A549 (cell line): ENCODE data around the gene ZNF789. TPM values are rescaled to one million over a fixed set of nuclear protein-coding genes. Genes with fewer than 3 reads are reported as not detected.

Experiments used
- ATAC-seq, 2 experiments: fragments of 200-7000 bp in 1 of 2; fragments of >200 bp in 1 of 2; cut with Nextera tagmentation in 1 of 2; cut with Tn5 transposase in 1 of 2; 3 replicates each; pipeline versions ENCODE4 v1.8.0 to v1.9.1; 2018 to 2020; ENCODE audit warnings: mild to moderate bottlenecking in 1 of 2, moderate library complexity in 1 of 2
- CTCF ChIA-PET: fragments of 300-600 bp; sonication (Branson Sonifier 250); formaldehyde crosslinking; extraction: SDS; loops from one replicate; lab custom pipeline; 2021; ENCODE audit warnings: antibody characterized with exemption, inconsistent platforms; lab: Yijun Ruan, JAX
- POLR2A ChIA-PET: fragments of 350-600 bp; formaldehyde crosslinking; extraction: SDS; loops from one replicate; lab custom pipeline; 2021; ENCODE audit warnings: antibody characterized with exemption, inconsistent platforms; lab: Yijun Ruan, JAX
- DNase-seq, 2 experiments: peaks; one replicate each; pipeline versions ENCODE4 v3.0.0 to v3.0.0-alpha.2; 2011 to 2016; ENCODE audit warnings: low read depth in 1 of 2, low spot score in 1 of 2
- FAIRE-seq: peaks from 2 replicates; lab custom pipeline; 2011; peaks lifted over from hg19 to GRCh38; lab: Jason Lieb, UNC
- H3K27ac ChIP-seq, 2 experiments: fragments of >200 bp; sonication (Bioruptor Twin); formaldehyde crosslinking; 3 replicates each; pipeline ENCODE4 v1.5.1; 2016 to 2017
- H3K4me1 ChIP-seq: fragments of >200 bp; sonication (Bioruptor Twin); formaldehyde crosslinking; 3 replicates; pipeline ENCODE4 v1.6.1; 2016
- H3K4me2 ChIP-seq: fragments of >200 bp; sonication (Bioruptor Twin); formaldehyde crosslinking; 3 replicates; pipeline ENCODE4 v1.6.1; 2016
- H3K4me3 ChIP-seq: fragments of >200 bp; sonication (Bioruptor Twin); formaldehyde crosslinking; 3 replicates; pipeline ENCODE4 v1.5.1; 2016
- H3K9me3 ChIP-seq: fragments of >200 bp; sonication (Bioruptor Twin); formaldehyde crosslinking; 3 replicates; pipeline ENCODE4 v1.6.1; 2016
- ATOH8 ChIP-seq: fragments of 250-450 bp; sonication (Bioruptor Pico); IDR thresholded peaks from 2 replicates; pipeline ENCODE4 v1.5.0; 2020; ENCODE audit warnings: low read depth, mild to moderate bottlenecking, moderate library complexity
- CBX8 ChIP-seq: fragments of 200-600 bp; sonication (generic); IDR thresholded peaks from 2 replicates; pipeline ENCODE4 v1.6.1; 2016
- CEBPB ChIP-seq, 2 experiments: fragments of >200 bp in 1 of 2; sonication (Bioruptor Twin) in 1 of 2; formaldehyde crosslinking in 1 of 2; IDR thresholded peaks; 2 replicates each; pipeline ENCODE4 v1.6.1; 2012 to 2016
- CTCF ChIP-seq: fragments of >200 bp; sonication (Bioruptor Twin); formaldehyde crosslinking; IDR thresholded peaks from 3 replicates; pipeline ENCODE4 v1.5.1; 2016
- EHF ChIP-seq: fragments of 250-450 bp; sonication (Bioruptor Pico); IDR thresholded peaks from 2 replicates; pipeline ENCODE4 v1.5.0; 2020; ENCODE audit warnings: mild to moderate bottlenecking
- EHMT2 ChIP-seq: fragments of 200-600 bp; sonication (generic); IDR thresholded peaks from 2 replicates; pipeline ENCODE4 v1.6.1; 2016; ENCODE audit warnings: antibody characterized with exemption, low read depth, mild to moderate bottlenecking, moderate library complexity
- EP300 ChIP-seq, 2 experiments: fragments of >200 bp; sonication (Bioruptor Twin); formaldehyde crosslinking; IDR thresholded peaks; 2 replicates in 1 of 2; 3 replicates in 1 of 2; pipeline ENCODE4 v1.6.1; 2016 to 2017
- FOSL2 ChIP-seq, 2 experiments: fragments of 450-650 bp in 1 of 2; fragments of >200 bp in 1 of 2; sonication (Bioruptor Twin) in 1 of 2; formaldehyde crosslinking; IDR thresholded peaks; 2 replicates each; pipeline versions ENCODE4 v1.5.0 to v1.6.1; 2016 to 2020; ENCODE audit warnings: mild to moderate bottlenecking in 1 of 2, moderate library complexity in 1 of 2
- FOXS1 ChIP-seq: fragments of 250-450 bp; sonication (Bioruptor Pico); IDR thresholded peaks from 2 replicates; pipeline ENCODE4 v1.5.0; 2020; ENCODE audit warnings: mild to moderate bottlenecking, moderate library complexity
- GATA3 ChIP-seq: IDR thresholded peaks from 2 replicates; pipeline ENCODE4 v1.6.1; 2012; ENCODE audit warnings: borderline replicate concordance
- HDAC2 ChIP-seq: fragments of 200-600 bp; sonication (generic); IDR thresholded peaks from 2 replicates; pipeline ENCODE4 v1.6.1; 2016
- HEYL ChIP-seq: fragments of 250-450 bp; sonication (Bioruptor Pico); IDR thresholded peaks from 2 replicates; pipeline ENCODE4 v1.8.0; 2021; ENCODE audit warnings: mild to moderate bottlenecking, moderate library complexity
- HOXA7 ChIP-seq: fragments of 250-450 bp; sonication (Bioruptor Pico); IDR thresholded peaks from 2 replicates; pipeline ENCODE4 v1.5.0; 2020; ENCODE audit warnings: mild to moderate bottlenecking, moderate library complexity
- HOXB13 ChIP-seq: fragments of 250-450 bp; sonication (Bioruptor Pico); IDR thresholded peaks from 2 replicates; pipeline ENCODE4 v1.5.0; 2020; ENCODE audit warnings: low read depth, mild to moderate bottlenecking, moderate library complexity
- HOXB5 ChIP-seq: fragments of 250-450 bp; sonication (Bioruptor Pico); IDR thresholded peaks from 2 replicates; pipeline ENCODE4 v1.5.0; 2020; ENCODE audit warnings: mild to moderate bottlenecking, moderate library complexity
- JUN ChIP-seq, 2 experiments: fragments of >200 bp; sonication (Bioruptor Twin); formaldehyde crosslinking; IDR thresholded peaks; 2 replicates in 1 of 2; 3 replicates in 1 of 2; pipeline ENCODE4 v1.6.1; 2016 to 2017
- JUNB ChIP-seq: fragments of >200 bp; sonication (Bioruptor Twin); formaldehyde crosslinking; IDR thresholded peaks from 2 replicates; pipeline ENCODE4 v1.6.1; 2016
- KDM1A ChIP-seq: fragments of 200-600 bp; sonication (generic); IDR thresholded peaks from 2 replicates; pipeline ENCODE4 v1.6.1; 2016; ENCODE audit warnings: low read depth, mild to moderate bottlenecking
- KDM5A ChIP-seq: fragments of 200-600 bp; sonication (generic); IDR thresholded peaks from 2 replicates; pipeline ENCODE4 v1.6.1; 2016; ENCODE audit warnings: antibody characterized with exemption, mild to moderate bottlenecking
- MAZ ChIP-seq: fragments of 150-350 bp; IDR thresholded peaks from 2 replicates; pipeline ENCODE4 v1.6.1; 2014; ENCODE audit warnings: antibody characterized with exemption, low read depth, low read length, borderline replicate concordance
- MYC ChIP-seq: IDR thresholded peaks from 2 replicates; pipeline ENCODE4 v1.6.1; 2012; ENCODE audit warnings: mild to moderate bottlenecking, inconsistent platforms, low read length, improper control_type of control experiment, borderline replicate concordance
- NPAS2 ChIP-seq: fragments of 250-450 bp; sonication (Bioruptor Pico); IDR thresholded peaks from 2 replicates; pipeline ENCODE4 v1.8.0; 2022; ENCODE audit warnings: mild to moderate bottlenecking, moderate library complexity, borderline replicate concordance
- NR3C1 ChIP-seq: fragments of >200 bp; sonication (Bioruptor Twin); formaldehyde crosslinking; IDR thresholded peaks from 3 replicates; pipeline ENCODE4 v1.6.1; 2017
- POLR2A ChIP-seq: IDR thresholded peaks from 2 replicates; pipeline ENCODE4 v1.6.1; 2012; ENCODE audit warnings: mild to moderate bottlenecking, low read length
- RARB ChIP-seq: fragments of 250-450 bp; sonication (Bioruptor Pico); IDR thresholded peaks from 2 replicates; pipeline ENCODE4 v1.8.0; 2021; ENCODE audit warnings: mild to moderate bottlenecking, moderate library complexity
- RCOR1 ChIP-seq: fragments of 150-350 bp; IDR thresholded peaks from 2 replicates; pipeline ENCODE4 v1.6.1; 2014; ENCODE audit warnings: antibody characterized with exemption, low read length, low read depth
- RFX5 ChIP-seq: fragments of 450-650 bp; IDR thresholded peaks from 2 replicates; pipeline ENCODE4 v1.7.1; 2014; ENCODE audit warnings: antibody characterized with exemption, mild to moderate bottlenecking, moderate library complexity
- SMC3 ChIP-seq: fragments of >200 bp; sonication (Bioruptor Twin); formaldehyde crosslinking; IDR thresholded peaks from 3 replicates; pipeline ENCODE4 v1.6.1; 2018; ENCODE audit warnings: inconsistent platforms
- SREBF2 ChIP-seq: fragments of 450-650 bp; IDR thresholded peaks from 2 replicates; pipeline ENCODE4 v1.6.1; 2014; ENCODE audit warnings: mild to moderate bottlenecking, moderate library complexity
- ZC3H11A ChIP-seq: fragments of 450-650 bp; IDR thresholded peaks from 2 replicates; pipeline ENCODE4 v1.6.1; 2014; ENCODE audit warnings: antibody characterized with exemption, mild to moderate bottlenecking
- ZFP36 ChIP-seq: fragments of 450-650 bp; IDR thresholded peaks from 2 replicates; pipeline ENCODE4 v1.6.1; 2014; ENCODE audit warnings: borderline replicate concordance; ENCODE audit not compliant: partially characterized antibody
- WGBS: methylation state at CpG from one replicate; pipeline ENCODE4 v1.1.6; 2017; ENCODE audit errors: missing lambda C conversion rate; 5-methylcytosine and 5-hydroxymethylcytosine counted together
- polyA plus RNA-seq, 4 experiments: library from polyadenylated mRNA; depleted of rRNA in 3 of 4; stranded (reverse); fragments of >200 nt; fragmentation: RNase III in 1 of 4; extraction: RNeasy Plus Mini Kit Qiagen cat#74134 plus additional on column Dnase treatment in 1 of 4; gene quantifications; 2 replicates in 3 of 4; 3 replicates in 1 of 4; pipeline ENCODE4 v1.2.3, GENCODE V29; 2011 to 2017
- TF ChIP-seq, protein P1 (sequence below): IDR thresholded peaks from 2 replicates; pipeline ENCODE4 v1.6.1; 2012
- TF ChIP-seq, protein P2 (sequence below): fragments of 200-600 bp; sonication (generic); IDR thresholded peaks from 2 replicates; pipeline ENCODE4 v1.6.1; 2016; ENCODE audit warnings: antibody characterized with exemption, mild to moderate bottlenecking, moderate library complexity
- TF ChIP-seq, protein P3 (sequence below): fragments of 250-450 bp; sonication (Bioruptor Pico); IDR thresholded peaks from 2 replicates; pipeline ENCODE4 v1.5.0; 2021; ENCODE audit warnings: mild to moderate bottlenecking, moderate library complexity, borderline replicate concordance

ZNF789 gene
- polyA plus RNA-seq, 2 of the 4 experiments (the other 2 are of a cell fraction) = 7.5 to 11.6 TPM

GRCh38 chr7:99438573-99439480 is 33.9 kb upstream of the ZNF789 start, which contains the start of the genes CPSF4 and PTCD1:
TSS of gene CPSF4 (plus strand) at chr7:99438943. CDS start at chr7:99439083, 140 bp downstream.
TSS of gene PTCD1 (minus strand) at chr7:99438798. CDS start at chr7:99435242, 3,556 bp downstream.
- Histone ChIP-seq H3K9me3 (no peaks in the 10 kb centered on the region), H3K4me1 (peaks cover 18% of the 10 kb centered on the region; the same call in 2 of the 3 replicates), H3K4me3 (peak within 1 kb of the TSS; percentile 86), H3K27ac (peak within 1 kb of the TSS; percentile 93 to 99), H3K4me2 (peak within 1 kb of the TSS; percentile 88)
- ChIA-PET POLR2A (interaction anchor here (0.6 to 1.5 kb wide), 6 partner anchors 8 to 30 kb away, joined by 3 to 16 read pairs (median 4); partner anchors contain the start of genes BUD31 and PDAP1), CTCF (interaction anchor here (0.5 to 5.0 kb wide), 3 partner anchors 11 to 97 kb away, joined by 3 to 24 read pairs (median 3); no protein-coding TSS in a partner anchor)
- ATAC-seq (peak; percentile 95 to 96), DNase-seq (peak; percentile 93 to 98), FAIRE-seq (peak; percentile 61)
- WGBS = under 1% methylated on average over 27 of the region's 89 CpGs
- TF ChIP-seq JUNB = no peak
- TF ChIP-seq EP300 (IDR thresholded peaks at IDR 0.05) = no peak
- TF ChIP-seq FOSL2 (IDR thresholded peaks at IDR 0.05) = no peak
- TF ChIP-seq FOSL2 (CRISPR knock-in tag; IDR thresholded peaks at IDR 0.05) = 0 out of 2 replicates have a peak, but pooled peaks have one; percentile 44
- TF ChIP-seq EHMT2 = no peak
- no peak for TF ChIP-seq HDAC2
- TF ChIP-seq RFX5 = peak; percentile 61; the same call in 1 of the 2 replicates
- no peak for TF ChIP-seq KDM1A
- no peak for TF ChIP-seq MAZ
- TF ChIP-seq NR3C1 = no peak
- peak; percentile 76 to 84; a peak in 4 of 5 replicates for TF ChIP-seq JUN (IDR thresholded peaks at IDR 0.05)
- TF ChIP-seq CTCF = no peak
- no peak for TF ChIP-seq HOXA7 (CRISPR knock-in tag)
- TF ChIP-seq SREBF2 = no peak
- TF ChIP-seq RCOR1 = no peak
- TF ChIP-seq ZC3H11A = no peak
- no peak for TF ChIP-seq HOXB13 (CRISPR knock-in tag)
- TF ChIP-seq EHF (CRISPR knock-in tag) = no peak
- TF ChIP-seq HEYL = no peak
- no peak for TF ChIP-seq CEBPB (IDR thresholded peaks at IDR 0.05)
- TF ChIP-seq RARB (CRISPR knock-in tag) = no peak
- TF ChIP-seq HOXB5 = no peak
- no peak for TF ChIP-seq CBX8
- TF ChIP-seq NPAS2 = no peak
- TF ChIP-seq ZFP36 = no peak
- TF ChIP-seq, protein P1, sequence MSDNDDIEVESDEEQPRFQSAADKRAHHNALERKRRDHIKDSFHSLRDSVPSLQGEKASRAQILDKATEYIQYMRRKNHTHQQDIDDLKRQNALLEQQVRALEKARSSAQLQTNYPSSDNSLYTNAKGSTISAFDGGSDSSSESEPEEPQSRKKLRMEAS = peak; percentile 92
- TF ChIP-seq GATA3 = no peak
- TF ChIP-seq, protein P2, sequence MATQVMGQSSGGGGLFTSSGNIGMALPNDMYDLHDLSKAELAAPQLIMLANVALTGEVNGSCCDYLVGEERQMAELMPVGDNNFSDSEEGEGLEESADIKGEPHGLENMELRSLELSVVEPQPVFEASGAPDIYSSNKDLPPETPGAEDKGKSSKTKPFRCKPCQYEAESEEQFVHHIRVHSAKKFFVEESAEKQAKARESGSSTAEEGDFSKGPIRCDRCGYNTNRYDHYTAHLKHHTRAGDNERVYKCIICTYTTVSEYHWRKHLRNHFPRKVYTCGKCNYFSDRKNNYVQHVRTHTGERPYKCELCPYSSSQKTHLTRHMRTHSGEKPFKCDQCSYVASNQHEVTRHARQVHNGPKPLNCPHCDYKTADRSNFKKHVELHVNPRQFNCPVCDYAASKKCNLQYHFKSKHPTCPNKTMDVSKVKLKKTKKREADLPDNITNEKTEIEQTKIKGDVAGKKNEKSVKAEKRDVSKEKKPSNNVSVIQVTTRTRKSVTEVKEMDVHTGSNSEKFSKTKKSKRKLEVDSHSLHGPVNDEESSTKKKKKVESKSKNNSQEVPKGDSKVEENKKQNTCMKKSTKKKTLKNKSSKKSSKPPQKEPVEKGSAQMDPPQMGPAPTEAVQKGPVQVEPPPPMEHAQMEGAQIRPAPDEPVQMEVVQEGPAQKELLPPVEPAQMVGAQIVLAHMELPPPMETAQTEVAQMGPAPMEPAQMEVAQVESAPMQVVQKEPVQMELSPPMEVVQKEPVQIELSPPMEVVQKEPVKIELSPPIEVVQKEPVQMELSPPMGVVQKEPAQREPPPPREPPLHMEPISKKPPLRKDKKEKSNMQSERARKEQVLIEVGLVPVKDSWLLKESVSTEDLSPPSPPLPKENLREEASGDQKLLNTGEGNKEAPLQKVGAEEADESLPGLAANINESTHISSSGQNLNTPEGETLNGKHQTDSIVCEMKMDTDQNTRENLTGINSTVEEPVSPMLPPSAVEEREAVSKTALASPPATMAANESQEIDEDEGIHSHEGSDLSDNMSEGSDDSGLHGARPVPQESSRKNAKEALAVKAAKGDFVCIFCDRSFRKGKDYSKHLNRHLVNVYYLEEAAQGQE = no peak
- no peak for TF ChIP-seq FOXS1 (CRISPR knock-in tag)
- peak; percentile 64 for TF ChIP-seq POLR2A
- peak; percentile 77; the same call in 1 of the 2 replicates for TF ChIP-seq MYC
- no peak for TF ChIP-seq KDM5A
- TF ChIP-seq ATOH8 (CRISPR knock-in tag) = no peak
- TF ChIP-seq, protein P3, sequence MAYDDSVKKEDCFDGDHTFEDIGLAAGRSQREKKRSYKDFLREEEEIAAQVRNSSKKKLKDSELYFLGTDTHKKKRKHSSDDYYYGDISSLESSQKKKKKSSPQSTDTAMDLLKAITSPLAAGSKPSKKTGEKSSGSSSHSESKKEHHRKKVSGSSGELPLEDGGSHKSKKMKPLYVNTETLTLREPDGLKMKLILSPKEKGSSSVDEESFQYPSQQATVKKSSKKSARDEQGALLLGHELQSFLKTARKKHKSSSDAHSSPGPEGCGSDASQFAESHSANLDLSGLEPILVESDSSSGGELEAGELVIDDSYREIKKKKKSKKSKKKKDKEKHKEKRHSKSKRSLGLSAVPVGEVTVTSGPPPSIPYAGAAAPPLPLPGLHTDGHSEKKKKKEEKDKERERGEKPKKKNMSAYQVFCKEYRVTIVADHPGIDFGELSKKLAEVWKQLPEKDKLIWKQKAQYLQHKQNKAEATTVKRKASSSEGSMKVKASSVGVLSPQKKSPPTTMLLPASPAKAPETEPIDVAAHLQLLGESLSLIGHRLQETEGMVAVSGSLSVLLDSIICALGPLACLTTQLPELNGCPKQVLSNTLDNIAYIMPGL (CRISPR knock-in tag) = no peak
- TF ChIP-seq SMC3 = no peak
